ENCODE data around the gene NUP35. TPM values are rescaled to one million over a fixed set of nuclear protein-coding genes. Genes with fewer than 3 reads are reported as not detected.
"Not testable (repeated sequence)": the region's sequence is repeated elsewhere in the genome, so short reads cannot be mapped to it uniquely, and the experiment has no call there.

The NUP35 gene
- total RNA-seq, 1 experiment from 2014 or later = 34.5 TPM

DNA sequence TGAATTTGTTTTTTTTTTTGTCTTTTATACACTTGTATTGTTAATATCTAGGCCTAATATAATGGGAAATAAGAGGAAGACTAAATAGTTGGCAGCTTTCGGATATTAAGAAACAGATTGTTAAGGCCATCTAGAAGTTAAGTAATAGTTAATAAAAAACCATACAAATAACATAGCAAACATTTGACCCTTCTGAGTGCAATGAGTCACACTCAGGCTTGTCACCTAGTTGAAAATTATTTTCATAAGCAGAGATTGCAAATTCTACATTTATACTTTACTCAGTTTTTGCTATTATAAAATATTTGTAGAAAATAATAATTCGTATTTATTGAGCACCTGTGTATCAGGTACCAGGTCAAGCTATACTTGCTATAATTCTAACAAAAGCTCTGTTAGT lies 2.4 kb downstream of the NUP35 start:
- DNase-seq (ENCODE audit: extremely low read depth, low read depth) = no peak

DNA sequence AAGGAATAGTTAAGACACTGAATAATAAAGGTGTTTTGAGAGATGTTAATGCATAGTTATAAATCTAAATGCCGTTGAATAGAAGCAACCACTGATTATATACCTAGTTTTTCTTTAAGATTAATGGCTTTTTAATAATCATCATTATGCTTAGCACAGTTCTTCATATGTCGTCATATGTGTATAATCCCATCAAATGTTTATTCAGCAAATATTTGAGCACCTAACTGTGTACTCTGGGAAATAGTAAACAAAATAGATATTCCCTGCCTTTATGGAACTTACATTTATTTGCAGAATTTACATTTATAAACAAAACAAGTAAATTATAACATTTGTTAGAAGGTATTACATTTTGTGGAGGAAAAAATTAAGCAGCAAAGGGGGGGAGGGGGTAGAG lies 9.8 kb downstream of the NUP35 start:
- no peak for DNase-seq (ENCODE audit: extremely low read depth, low read depth)

DNA sequence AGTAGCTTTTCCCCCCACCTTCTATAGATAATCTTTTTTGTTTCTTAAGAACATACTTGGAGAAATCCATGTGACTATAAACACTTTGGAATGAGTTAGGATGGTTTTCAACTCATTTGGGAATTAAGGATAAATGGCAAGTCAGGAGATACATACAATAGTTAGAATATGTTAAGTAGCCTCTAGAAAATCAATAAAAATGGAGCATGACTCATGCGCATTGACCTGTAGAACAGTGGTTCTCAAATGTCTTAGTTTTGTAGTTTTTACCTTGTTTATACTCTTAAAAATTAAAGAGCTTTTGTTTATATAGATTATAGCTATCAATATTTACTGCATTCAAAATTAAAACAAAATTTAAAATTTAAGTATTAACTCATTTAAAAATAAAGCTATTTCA lies 24.7 kb downstream of the NUP35 start:
- DNase-seq (ENCODE audit: extremely low read depth, low read depth) = no peak

DNA sequence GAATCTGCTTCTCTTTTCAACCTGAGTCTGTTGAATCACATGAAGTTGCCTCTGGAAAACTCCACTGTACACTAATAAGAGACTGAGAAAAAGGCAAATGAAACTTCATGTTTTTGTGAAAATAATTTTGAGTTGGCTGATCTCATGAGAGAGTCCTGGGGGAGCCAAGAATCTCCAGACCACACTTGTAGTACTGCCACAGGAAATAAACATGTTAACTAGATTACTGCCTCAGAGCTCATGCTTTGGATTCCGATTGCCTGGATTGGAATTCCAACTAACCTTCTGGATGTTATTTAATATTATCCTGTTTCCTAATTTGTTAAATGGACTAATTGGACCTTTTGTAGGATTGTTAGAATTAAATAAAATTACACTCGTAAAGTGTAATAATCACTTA lies 25.2 kb downstream of the NUP35 start:
- DNase-seq (ENCODE audit: extremely low read depth, low read depth) = no peak

GRCh38 chr2:183152280-183152679 lies 28.0 kb downstream of the NUP35 start:
- DNase-seq (ENCODE audit: extremely low read depth, low read depth) = not testable (repeated sequence)

DNA sequence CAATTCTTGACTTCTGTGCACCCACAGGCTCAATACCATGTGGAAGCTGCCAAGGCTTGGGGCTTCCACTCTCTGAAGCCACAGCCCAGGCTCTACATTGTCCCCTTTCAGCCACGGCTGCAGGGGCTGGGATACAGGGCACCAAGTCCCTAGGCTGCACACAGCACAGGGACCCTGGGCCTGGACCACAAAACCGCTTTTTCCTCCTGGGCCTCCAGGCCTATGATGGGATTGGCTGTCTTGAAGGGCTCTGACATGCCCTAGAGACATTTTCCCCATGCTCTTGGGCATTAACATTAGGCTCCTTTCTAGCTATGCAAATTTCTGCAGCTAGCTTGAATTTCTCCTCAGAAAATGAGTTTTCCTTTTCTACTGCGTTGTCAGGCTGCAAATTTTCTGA lies 29.7 kb downstream of the NUP35 start:
- no peak for DNase-seq (ENCODE audit: extremely low read depth, low read depth)

GRCh38 chr2:183154772-183155171 lies 30.5 kb downstream of the NUP35 start:
- DNase-seq (ENCODE audit: extremely low read depth, low read depth) = not testable (repeated sequence)

GRCh38 chr2:183157131-183157530 lies 32.9 kb downstream of the NUP35 start:
- no peak for DNase-seq (ENCODE audit: extremely low read depth, low read depth)

GRCh38 chr2:183162362-183162761 lies 38.1 kb downstream of the NUP35 start:
- DNase-seq (ENCODE audit: extremely low read depth, low read depth) = no peak

DNA sequence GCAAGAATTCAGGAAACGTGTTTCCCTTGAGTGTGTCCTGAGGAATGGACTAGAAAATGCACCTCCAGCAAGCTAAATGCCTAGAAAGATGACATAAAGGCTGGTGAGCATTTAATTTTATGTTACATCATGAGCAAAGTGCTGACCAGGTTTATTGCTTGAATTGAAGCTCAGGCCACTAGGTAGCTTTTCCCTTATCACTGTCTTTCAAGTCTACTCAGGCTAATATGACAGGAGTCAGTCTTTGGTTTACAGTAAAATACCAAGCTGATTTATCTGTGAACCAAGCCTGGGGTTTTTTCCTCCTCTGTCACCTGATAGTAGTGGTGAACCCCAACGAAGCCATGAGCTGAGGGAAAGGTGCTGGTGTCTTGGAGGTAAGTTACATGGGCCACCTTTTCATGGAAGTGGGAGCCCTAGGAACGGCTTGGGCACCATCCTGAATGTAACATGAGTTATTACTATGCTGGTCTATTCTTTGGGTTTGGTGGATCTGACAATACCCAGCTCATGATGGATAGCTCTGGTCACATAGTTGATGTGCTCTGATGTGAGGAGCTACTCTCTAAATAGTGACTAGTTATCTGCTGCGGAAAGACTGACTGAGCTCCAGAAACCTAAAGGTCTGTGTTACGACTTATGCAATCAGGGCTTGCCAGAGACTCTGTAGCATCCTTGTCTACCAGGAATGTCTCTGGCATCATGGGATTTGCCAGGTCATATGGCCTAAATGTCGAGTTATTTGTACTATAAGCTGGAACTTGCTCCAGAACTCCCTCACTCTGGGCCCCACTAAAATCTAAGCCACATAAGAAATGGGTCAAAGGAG lies 39.8 kb downstream of the NUP35 start:
- DNase-seq (ENCODE audit: extremely low read depth, low read depth) = no peak

- no peak for DNase-seq (ENCODE audit: extremely low read depth, low read depth)
These were observed 40.4 kb downstream of the NUP35 start for GRCh38 chr2:183164650-183165015.

- DNase-seq (ENCODE audit: extremely low read depth, low read depth) = no peak
These were observed 42.0 kb downstream of the NUP35 start for GRCh38 chr2:183166210-183166609.

DNA sequence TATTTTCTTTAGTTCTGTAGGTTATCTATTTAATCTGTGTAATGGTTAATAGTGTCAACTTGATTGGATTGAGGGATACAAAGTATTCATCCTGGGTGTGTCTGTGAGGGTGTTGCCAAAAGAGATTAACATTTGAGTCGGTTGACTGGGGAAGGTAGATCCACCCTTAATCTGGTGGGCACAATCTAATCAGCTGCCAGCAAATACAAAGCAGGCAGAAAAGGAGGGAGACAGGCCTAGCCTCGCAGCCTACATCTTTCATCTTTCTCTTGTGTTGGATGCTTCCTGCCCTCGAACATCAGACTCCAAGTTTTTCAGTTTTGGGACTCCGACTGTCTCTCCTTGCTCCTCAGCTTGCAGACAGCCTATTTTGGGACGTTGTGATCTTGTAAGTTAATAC lies 42.7 kb downstream of the NUP35 start:
- not testable (repeated sequence) for DNase-seq (ENCODE audit: extremely low read depth, low read depth)

GRCh38 chr2:183172220-183172887 lies 48.1 kb downstream of the NUP35 start:
- DNase-seq (ENCODE audit: extremely low read depth, low read depth) = no peak

- DNase-seq (ENCODE audit: extremely low read depth, low read depth) = no peak
These were observed 54.9 kb downstream of the NUP35 start for GRCh38 chr2:183179156-183179555.

DNA sequence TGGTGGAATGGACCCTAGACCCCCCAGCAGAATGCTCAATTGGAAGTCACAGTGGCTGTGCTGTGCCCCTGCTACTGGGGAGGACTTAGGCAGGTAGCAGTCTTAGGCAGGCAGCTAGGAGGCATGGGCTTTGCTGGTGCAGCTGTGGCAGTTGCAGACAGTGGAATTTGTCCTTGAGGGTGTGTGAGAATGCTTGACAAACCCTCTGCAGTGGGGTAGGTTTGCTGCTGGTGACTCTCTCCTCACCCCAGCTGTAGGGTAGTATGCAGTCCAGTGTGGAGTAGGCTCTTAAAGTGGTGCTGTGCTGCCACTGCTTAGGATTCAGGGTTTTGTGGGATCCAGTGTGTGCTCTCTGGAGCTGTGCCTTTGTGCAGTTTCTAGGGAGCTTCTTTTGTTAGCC lies 61.3 kb downstream of the NUP35 start:
- no peak for DNase-seq (ENCODE audit: extremely low read depth, low read depth)

DNA sequence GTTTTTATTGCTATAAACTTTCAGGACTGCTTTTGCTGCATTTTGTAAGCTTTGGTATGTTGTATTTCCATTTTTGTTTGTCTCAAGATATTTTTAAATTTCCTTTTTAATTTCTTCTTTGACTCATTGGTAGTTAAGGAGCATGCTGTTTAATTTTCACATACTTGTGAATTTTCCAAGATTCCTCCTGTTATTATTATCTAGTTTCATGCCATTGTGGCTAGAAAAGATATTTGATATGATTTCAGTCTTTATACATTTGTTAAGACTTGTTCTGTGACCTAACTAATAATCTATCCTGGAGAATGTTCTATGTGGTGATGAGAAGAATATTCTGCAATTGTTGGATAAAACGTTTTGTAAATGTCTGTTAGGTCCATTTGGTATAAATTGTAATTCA lies 62.1 kb downstream of the NUP35 start:
- DNase-seq (ENCODE audit: extremely low read depth, low read depth) = no peak

GRCh38 chr2:183186766-183187165 lies 62.5 kb downstream of the NUP35 start:
- DNase-seq (ENCODE audit: extremely low read depth, low read depth) = no peak

- DNase-seq (ENCODE audit: extremely low read depth, low read depth) = no peak
These were observed 68.1 kb downstream of the NUP35 start for GRCh38 chr2:183192343-183192742.

GRCh38 chr2:183193904-183194303 lies 69.7 kb downstream of the NUP35 start:
- no peak for DNase-seq (ENCODE audit: extremely low read depth, low read depth)

- DNase-seq (ENCODE audit: extremely low read depth, low read depth) = no peak
These were observed 71.2 kb downstream of the NUP35 start for GRCh38 chr2:183195397-183195796.

- DNase-seq (ENCODE audit: extremely low read depth, low read depth) = no peak
These were observed 71.8 kb downstream of the NUP35 start for GRCh38 chr2:183195998-183196409.
